GM19372 (cell line): ENCODE results near the gene NOS1.
A peak's percentile ranks its signal among the peaks of the same experiment; 100 is the strongest.
"Not testable (repeated sequence)": the region's sequence is repeated elsewhere in the genome, so short reads cannot be mapped to it uniquely, and the experiment has no call there.

Experiments
- ATAC-seq: cut with Tn5 transposase; IDR thresholded peaks from one replicate; pipeline ENCODE4 v1.9.1; 2021; ENCODE audit warnings: mild to moderate bottlenecking, low read depth, moderate library complexity; ENCODE audit not compliant: unreplicated experiment

NOS1 gene

DNA sequence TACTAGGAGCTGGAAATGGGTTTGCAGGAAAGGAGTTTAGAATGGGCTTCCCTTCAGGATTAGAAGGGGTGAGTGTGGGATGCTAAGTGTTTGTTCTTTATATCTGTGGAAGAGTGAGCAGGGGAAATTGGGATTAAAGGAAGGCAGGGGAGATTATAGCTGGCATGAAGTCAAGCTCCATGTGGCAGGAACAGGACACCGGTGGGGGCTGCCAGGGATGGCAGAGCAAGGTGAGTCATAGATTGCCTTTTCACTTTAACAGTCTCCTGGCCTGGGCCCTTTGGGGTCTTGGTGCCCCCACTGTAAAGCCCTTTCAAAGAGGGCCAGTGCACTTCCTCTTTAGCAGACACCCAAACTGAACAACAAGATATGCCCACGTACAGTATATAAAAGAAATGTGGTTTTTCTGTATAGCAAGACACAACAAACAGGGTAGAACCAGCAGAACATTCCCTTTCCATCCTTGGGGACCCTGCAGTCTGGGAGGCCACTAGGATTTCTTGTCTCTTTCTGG lies 148.1 kb downstream of the NOS1 start:
- ATAC-seq: no peak

DNA sequence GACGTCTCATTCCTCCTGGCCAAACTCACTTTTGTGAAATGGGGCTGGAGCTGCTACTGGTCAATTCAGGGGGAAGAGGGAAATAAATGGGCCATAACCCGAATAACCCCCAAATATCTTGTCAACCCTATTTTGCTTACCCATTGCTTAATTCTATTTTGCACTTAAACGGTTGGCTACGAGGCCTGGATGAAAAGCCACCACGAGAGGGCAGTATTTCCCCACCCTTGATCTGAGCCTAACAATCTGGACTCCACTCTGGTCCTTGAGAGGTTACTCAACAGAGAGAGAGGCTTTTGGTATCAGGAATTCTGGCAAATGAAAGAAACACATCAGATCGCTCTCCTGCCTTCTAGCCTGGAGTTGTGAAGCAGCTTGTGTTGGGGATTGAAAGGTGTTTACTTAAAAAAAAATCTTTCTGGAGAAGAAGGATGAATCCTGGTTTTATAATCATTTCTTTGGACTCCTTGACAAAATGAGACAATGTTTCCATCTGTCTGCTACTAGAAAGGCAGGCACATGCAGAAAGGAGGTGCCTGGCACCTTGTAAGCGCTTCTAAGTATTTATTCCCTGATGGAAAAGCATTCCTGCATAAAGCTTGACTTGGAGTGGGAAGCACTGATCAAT lies 148.7 kb downstream of the NOS1 start:
- peak; percentile 54 for ATAC-seq

DNA sequence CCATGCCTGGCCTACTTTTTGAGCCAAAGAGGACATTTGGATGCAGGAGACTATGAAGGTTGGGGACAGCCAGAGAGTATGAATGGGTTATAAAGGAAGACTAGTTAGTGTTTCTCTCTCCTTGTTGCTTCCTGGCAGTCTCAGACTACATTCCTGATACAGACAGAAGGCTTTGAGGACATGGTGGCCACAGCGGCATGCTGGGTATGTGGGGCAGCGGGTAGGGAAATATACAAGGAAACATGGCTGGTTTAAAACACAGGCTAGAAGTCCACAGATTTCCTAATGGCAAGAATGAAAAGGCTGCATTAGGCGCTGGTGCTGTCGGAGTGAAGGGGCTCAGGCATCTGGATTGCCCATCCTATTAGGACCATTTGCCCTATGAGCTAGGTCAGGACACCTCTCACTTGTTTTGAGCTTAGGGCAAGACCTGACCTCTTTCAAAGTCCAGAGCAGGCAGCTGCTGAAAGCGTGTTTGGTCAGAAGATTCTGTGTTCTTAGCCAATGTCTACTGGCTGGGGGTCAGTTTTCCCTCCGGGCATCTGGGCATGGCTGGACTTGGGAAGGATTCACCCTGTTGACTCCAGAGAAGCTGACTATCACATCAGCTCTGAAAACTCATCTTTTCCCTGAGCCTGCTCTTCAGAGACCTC lies 151.0 kb downstream of the NOS1 start:
- no peak for ATAC-seq

DNA sequence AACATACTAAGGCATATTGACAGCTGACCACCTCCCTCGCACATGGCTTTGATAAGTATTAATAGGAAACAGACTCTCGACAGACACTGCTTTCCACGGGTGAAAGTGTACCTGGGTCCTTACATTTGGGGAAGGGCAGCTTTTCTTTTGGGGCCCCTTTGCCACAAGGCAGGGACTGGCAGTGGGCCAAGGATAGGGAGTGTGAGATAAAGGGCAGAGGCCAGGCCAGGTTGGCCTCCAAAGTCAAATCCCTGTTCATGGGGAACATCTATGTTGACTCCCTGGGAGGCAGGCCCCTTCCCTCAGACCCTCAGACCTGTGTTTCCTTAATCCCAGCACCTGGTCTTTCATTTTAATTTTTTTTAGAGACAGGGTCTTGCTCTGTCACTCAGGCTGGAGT lies 151.8 kb downstream of the NOS1 start:
- ATAC-seq: no peak

DNA sequence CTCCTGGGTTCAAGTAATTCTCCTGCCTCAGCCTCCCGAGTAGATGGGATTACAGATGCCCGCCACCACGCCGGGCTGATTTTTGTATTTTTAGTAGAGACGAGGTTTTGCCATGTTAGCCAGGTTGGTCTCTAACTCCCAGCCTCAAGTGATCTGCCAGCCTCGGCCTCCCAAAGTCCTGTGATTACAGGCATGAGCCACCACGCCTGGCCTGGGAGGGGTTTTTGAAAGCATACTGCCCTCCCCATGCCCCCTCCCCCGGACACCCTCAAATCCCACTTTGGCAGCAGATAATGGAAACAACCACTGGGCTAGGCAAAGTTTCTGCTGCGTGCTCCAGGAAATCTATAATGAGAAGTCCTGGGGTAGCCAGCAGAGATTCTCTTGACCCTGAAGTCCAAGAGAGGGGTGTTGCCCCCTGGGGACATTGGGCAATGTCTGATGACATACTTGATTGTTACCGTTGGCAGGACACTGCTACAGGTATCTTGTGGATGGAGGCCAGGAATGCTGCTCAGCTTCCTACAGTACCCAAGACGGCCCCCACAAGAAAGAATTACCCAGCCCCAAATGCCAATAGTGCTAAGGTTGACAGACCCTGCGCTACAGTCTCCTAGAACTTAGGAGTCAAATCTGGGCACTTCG lies 152.5 kb downstream of the NOS1 start:
- ATAC-seq: no peak

DNA sequence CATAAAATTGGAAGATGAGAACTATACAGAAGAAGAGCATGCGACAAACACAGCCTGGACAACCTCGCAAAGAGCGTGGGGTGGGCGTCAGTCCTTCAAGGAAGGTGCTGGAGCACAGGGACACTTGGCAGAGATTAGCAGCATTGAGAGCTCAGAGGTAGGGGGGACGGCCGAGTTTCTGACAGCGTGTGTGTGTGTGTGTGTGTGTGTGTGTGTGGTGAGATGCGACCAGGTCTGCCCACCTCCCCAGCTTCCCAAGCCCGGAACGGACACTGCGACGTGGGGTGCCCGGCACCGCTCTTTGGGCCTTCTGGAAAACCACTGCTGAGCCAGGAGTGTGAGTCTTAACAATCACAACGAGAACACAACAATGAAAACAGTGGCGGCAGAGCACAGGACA lies 153.2 kb downstream of the NOS1 start:
- no peak for ATAC-seq

DNA sequence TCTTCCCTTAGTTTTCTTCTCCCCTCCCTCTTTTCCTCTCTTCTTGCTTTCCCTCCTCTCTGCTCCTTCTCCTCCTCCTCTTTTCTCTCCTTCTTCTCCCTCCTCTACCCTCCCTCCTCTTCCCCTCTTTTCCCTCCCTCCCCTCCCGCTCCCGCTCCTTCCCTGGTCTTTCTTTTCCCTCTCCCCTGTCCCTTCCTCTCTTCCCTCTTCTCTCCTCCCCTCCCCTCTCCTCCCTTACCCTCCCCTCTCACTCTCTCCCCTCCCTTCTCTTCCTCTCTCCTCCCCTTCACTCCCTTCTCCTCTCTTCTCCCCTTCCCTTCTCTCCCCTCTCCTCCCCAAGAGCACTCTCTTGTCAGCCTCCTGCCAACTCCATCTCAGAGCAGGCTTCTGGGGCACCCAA lies 153.8 kb downstream of the NOS1 start:
- ATAC-seq: no peak

DNA sequence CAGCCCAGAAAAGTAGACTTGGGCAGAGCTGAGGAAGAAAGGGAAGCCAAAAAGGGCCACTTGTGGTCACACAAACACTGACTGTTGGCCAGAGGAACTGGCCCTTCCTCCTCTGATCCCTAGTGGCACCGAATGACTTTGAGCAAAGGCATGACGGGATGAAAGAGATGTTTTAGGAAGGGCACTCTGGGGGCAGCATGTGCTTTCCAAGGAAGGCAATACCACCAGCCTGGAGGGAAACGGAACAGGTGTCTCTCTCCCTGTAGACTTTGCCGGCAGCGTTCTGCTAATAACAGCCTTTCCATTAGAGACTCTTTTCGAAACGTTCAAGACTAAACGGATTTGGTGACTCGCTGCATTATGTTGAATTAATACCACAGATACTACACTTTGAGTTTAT lies 158.9 kb downstream of the NOS1 start:
- no peak for ATAC-seq

DNA sequence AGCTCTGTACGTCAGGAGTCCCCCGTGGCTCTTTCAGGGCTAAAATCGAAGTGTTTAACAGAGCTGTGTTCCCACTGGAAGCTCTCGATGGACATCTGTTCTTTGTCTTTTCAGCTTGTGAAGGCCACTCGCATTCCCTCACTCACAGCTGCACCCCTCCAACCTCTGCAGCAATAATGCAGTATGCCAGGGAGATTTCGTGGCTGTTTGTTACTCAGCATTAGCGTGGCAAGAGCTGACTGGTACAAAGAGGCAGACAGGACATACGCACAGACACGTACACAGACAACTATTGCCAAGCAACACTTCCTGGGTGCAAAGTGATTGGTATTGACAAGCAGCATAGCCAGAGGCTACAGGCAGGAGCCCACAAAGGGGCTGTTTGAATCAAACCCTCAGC lies 159.4 kb downstream of the NOS1 start:
- ATAC-seq: no peak

DNA sequence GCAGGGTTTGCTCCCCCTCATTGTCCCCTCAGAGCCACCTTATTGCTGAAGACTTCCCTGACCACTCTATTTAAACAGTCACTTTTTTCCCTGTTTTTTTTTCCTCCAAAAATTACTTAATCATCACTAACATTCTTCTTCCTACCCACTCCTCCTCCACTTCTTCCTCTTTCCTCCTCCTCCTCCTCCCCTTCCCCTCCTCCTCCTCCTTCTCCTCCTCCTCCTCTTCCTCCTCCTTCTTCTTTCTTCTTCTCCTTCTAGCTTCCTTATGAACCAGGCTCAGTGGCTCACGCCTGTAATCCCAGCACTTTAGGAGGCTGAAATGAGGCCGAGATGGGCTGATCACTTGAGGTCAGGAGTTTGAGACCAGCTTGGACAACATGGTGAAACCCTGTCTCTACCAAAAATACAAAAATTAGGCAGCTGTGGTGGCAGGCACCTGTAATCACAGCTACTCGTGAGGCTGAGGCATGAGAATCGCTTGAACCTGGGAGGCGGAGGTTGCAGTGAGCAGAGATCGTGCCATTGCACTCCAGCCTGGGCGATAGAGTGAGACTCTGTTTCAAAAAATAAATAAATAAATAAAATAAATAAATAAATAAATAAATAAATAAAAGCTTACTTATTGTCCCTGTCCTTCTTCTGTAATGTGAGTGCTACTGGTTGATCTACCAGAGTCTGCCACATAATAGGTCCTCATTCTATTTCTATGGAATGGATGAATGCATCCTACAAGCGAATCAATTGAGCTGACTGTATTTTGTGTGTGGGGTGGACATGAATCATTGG lies 161.3 kb downstream of the NOS1 start:
- not testable (repeated sequence) for ATAC-seq

DNA sequence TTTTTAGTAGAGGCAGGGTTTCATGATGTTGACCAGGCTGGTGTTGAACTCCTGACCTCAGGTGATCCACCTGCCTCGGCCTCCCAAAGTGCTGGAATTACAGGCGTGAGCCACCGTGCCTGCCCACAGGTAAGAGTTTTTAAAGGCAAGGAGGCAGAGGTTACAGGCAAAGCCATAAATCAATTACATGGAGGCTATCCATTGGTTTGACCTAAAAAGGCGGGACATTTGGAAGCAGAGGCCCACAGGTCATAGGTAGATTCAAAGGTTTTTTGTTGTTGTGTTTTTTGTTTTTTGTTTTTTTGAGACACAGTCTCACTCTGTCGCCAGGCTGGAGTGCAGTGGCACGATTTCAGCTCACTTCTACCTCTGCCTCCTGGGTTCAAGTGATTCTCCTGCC lies 165.1 kb downstream of the NOS1 start:
- not testable (repeated sequence) for ATAC-seq

DNA sequence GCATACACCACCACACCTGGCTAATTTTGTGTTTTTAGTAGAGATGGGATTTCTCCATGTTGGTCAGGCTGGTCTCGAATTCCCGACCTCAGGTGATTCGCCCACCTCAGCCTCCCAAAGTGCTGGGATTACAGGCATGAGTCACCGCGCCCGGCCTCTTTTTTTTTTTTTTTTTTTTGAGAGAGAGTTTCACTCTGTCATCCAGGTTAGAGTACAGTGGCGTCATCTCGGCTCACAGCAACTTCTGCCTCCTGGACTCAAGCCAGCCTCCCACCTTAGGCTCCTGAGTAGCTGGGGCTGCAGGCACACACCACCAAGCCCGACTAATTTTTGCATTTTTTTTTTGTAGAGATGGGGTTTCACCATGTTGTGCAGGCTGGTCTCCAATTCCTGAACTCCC lies 166.4 kb downstream of the NOS1 start:
- not testable (repeated sequence) for ATAC-seq

DNA sequence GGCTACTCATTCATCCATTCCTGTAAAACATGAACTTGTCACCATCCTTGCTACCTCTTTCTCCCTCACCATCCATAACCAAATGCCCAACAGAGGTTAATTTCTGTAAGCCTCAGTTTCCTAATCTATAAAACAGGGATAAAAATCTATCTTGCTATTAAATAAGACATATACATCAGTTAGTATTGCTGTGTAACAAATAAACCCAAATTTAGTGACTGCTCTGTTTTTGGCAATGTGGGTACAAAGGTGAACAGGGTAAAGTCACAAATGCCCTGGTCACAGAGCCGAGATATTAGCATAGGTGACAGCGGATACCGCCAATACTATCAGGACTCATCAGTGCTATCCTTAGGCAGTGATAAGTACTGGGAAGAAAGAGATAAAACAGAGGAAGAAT lies 167.5 kb downstream of the NOS1 start:
- no peak for ATAC-seq

DNA sequence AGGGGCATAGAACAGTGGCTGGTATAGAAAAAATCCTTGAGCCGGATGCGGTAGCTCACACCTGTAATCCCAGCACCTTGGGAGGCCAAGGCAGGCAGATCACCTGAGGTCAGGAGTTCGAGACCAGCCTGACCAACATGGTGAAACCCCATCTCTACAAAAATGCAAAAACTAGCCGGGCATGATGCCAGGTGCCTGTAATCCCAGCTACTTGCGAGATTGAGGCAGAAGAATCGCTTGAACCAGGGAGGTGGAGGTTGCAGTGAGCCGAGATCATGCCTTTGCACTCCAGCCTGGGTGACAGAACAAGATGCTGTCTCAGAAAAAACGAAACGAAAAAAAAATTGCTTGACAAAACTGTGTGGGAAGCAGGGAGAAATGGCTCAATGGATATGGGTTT lies 168.8 kb downstream of the NOS1 start:
- not testable (repeated sequence) for ATAC-seq

DNA sequence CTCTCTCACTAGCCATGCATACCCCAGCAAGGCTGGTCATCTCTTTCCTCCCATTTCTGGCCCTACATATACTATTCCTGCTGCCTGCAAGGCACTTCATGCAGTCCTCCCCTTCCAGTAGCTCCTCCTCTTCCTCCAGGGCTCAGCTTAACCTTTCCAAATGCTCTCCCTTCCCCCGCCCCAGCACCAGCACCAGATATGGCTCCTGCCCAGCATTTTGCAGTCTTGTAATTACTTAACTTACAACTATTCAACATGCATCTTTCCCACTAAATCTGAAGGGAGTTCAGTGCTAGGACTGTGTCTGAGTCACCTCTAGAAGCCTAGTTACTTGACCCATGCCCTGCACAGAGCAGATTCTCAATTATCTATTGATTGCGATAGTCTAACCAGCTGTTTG lies 169.4 kb downstream of the NOS1 start:
- ATAC-seq: no peak

DNA sequence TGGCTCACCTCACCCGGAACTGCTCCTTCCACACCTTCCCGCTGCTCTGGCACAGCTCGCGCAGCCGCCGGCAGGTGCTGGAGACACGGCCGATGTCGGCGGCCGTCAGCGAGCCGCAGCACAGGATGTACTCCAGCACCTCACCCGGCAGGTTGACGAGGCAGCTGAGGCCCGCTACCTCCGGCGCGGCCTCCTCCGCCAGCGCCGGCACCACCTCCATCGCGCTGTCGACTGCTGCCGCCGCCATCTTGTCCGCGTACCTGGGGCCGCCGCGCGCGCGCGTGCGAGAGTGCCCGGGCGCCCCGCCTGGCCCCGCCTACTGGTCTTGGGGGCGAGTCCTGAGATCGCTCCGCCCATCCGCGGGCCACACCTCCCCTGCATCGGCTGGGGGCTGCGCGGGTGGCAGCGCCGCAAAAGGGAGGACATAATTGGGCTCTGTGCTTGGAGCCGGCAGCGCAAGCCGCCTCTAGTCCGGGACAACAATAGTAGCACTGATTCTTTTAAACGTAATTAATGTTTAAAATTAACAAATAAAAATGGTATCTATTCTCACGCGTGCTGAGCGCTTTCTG lies 171.1 kb downstream of the NOS1 start, which contains the start of gene FBXO21:
FBXO21 (minus strand) TSS at position 261 of the 572 bp plus-strand sequence; CDS start at position 247, 14 bp downstream.
- peak; percentile 90 for ATAC-seq

DNA sequence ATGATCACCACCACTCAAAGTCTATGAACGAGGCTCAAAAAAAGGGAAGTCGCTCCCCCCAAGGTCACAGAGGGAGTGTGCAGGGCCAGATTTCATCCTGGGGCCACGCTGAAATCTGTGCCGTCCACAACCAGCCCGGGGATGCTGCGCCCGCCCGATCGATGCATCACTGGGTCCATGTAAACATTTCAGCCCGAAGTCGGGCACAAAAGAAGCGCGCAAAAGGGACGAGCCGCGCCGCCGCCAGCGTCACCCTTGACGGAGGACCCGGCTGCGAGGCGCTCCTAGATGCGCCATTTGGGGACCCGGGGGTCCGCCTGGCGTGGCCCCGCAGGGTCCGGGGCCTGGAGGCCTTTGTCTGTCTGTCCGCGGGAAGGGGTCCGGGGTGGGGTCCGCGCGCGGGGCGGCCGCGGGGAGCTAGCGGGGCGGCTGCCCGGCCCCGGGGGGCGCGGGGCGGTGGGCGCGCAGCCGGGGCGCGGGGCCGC lies 171.7 kb downstream of the NOS1 start:
- peak; percentile 40 for ATAC-seq

DNA sequence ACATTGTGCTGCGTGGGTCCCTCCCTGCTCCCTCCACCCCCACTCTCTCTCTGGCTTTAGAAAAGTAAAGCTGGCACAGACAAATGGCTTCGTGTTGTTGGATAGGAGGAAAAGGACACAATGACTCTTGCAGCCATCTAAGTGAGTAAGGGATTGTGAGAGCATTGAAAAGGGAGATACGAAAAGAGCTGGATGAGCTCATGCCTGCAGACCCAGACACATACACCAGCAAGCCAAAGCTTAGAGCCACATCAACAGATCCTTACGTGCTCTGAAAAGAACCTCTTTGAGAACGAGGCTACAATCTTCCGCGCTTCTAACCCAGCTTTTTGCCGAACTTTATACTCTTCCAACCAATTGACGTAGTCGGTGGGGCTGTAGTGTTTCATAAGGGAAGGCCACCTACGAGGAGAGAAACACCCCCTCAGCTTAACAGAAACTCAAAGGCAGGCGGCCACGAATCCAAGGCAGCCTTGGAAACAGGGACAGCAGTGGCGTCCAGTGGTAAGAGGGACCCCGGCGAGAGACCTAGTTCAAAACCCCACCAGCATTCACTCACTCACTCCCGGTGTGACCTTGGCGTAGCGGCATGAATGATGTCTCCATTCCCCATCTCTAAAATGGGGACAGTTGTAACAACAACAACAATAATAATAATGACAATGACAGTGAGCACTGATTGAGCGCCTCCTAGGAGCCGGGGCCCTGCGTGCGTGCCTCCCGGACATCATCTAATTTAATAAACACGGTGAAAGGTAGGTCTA lies 172.3 kb downstream of the NOS1 start:
- ATAC-seq: no peak

DNA sequence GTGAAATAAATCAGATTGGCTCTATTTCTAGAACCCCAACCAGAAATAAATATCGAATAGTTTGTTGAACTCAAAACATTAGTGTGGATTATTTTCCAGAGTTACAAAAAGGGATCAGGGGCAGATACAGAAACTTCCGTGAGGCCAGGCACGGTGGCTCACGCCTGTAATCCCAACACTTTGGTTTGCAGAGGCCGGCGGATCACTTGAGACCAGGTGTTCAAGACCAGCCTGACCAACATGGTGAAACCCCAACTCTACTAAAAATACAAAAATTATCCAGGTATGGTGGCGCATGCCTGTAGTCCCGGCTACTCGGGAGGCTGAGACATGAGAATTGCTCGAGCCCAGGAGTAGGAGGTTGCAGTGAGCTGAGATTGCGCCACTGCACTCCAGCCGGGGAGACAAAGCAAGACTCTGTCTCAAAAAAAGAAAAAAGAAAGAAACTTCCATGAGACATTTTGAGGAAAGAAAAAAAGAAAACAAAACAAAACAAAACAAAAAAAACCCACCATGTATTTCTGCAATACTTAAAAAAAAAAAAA lies 173.2 kb downstream of the NOS1 start:
- no peak for ATAC-seq
